Measurements from ENCODE around the gene STK33. TPM values are rescaled to one million over a fixed set of nuclear protein-coding genes. Genes with fewer than 3 reads are reported as not detected.

Gene STK33
- total RNA-seq, 2 experiments from 2014 or later: not detected

DNA sequence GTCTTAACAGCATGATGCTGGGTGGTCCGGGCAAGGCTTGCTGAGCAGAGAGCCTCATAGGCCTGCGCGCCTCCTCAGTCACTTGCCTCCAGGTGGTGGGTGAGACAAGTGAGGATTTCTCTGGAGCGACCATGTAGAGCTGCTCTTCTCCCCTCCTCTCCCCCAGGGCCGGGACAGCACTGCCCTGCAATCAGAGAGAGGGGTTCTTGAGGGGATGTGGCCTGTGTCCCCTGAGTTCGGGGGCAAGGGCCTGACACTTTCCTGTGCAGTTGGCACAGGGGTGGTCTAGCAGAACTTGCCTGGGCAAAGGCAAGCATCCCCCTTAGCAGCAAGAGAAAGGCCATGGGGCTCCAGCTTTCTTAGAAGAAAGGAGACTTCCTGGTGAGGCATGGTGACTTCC lies 234.5 kb downstream of the STK33 start:
- H3K27ac Mint-ChIP-seq: no peak overlapping the region
- ChIA-PET CTCF (no interaction called here), POLR2A (no interaction called here)
- no peaks in the 10 kb centered on the region for H3K9me3 Mint-ChIP-seq
- Histone ChIP-seq H3K27me3 (ENCODE audit: control insufficient read depth in 1 of 2, insufficient read depth in 2 of 2, low read length in 2 of 2) (no peaks in the 10 kb centered on the region), H3K4me3 (ENCODE audit: low read length) (no peak overlapping the region), H3K4me1 (ENCODE audit: insufficient read depth, low read length) (peaks cover 8% of the 10 kb centered on the region), H3K27ac (ENCODE audit: low read depth in 1 of 2, low read length in 2 of 2) (no peak overlapping the region), H3K36me3 (ENCODE audit: insufficient read depth, low read length) (no peaks in the 10 kb centered on the region), H3K9me3 (ENCODE audit: control insufficient read depth in 1 of 2, insufficient read depth in 1 of 2, low read length in 2 of 2) (peaks cover 0 to 4% of the 10 kb centered on the region in 2 experiments)
- DNase-seq (no peak), ATAC-seq (ENCODE audit: poor library complexity) (no peak)
- no peaks in the 10 kb centered on the region for H3K36me3 Mint-ChIP-seq (ENCODE audit: low read depth)
- intact Hi-C loops (cut with DNase I, micrococcal nuclease): no loop called here
- H3K4me3 Mint-ChIP-seq: no peak overlapping the region
- H3K4me1 Mint-ChIP-seq (ENCODE audit: low read depth): no peaks in the 10 kb centered on the region
- H3K27me3 Mint-ChIP-seq: peaks cover 4% of the 10 kb centered on the region
- TF ChIP-seq CTCF (IDR thresholded peaks at IDR 0.05): no peak

DNA sequence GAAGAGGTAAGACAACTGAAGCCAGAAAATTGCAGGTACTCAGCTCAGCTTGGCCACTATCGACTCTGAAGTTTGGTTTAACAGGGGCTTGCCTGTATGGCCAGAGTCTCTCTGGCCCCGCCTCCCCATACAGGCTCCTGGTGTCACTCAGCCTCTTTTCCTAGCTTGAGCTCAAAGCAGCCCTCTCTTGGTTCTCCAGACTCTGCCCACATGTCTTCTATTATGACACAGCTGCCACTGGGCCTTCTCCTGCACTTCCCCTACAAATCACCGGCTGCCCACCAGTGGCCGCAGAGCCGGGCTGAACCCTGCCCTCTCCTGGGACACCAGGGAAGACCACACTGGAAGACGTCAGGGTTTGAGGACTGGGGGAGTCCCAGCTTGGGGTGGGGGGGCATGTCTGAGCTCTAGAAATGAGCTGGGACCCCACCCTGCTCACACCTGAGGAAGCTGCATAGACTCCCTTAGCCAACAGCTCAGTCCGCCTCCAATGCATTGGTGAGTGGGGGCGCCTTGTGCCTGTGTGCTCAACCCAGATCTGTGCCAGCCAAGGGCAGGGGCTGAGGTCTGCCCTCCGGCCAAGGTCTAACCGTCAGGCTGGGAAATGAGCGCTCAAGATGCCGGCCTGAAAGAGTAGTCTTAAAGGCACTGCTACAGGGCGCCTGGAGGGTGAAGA lies 236.0 kb downstream of the STK33 start:
- Mint-ChIP-seq H3K4me3 (no peak overlapping the region), H3K4me1 (ENCODE audit: low read depth) (no peaks in the 10 kb centered on the region), H3K27me3 (peaks cover 10% of the 10 kb centered on the region), H3K27ac (no peak overlapping the region), H3K36me3 (ENCODE audit: low read depth) (no peaks in the 10 kb centered on the region), H3K9me3 (no peaks in the 10 kb centered on the region)
- H3K9me3 ChIP-seq (ENCODE audit: control insufficient read depth in 1 of 2, insufficient read depth in 1 of 2, low read length in 2 of 2): peaks cover 0 to 4% of the 10 kb centered on the region in 2 experiments
- CTCF ChIA-PET: no interaction called here
- peaks cover 9% of the 10 kb centered on the region for H3K4me1 ChIP-seq (ENCODE audit: insufficient read depth, low read length)
- H3K27ac ChIP-seq (ENCODE audit: low read depth in 1 of 2, low read length in 2 of 2): no peak overlapping the region
- no peaks in the 10 kb centered on the region for H3K36me3 ChIP-seq (ENCODE audit: insufficient read depth, low read length)
- H3K4me3 ChIP-seq (ENCODE audit: low read length): no peak overlapping the region
- POLR2A ChIA-PET: no interaction called here
- DNase-seq (no peak), ATAC-seq (ENCODE audit: poor library complexity) (no peak)
- intact Hi-C loops (cut with DNase I, micrococcal nuclease): no loop called here
- H3K27me3 ChIP-seq (ENCODE audit: control insufficient read depth in 1 of 2, insufficient read depth in 2 of 2, low read length in 2 of 2): peaks cover 0 to 8% of the 10 kb centered on the region in 2 experiments
- no peak for TF ChIP-seq CTCF (IDR thresholded peaks at IDR 0.05)

- Histone ChIP-seq H3K4me3 (ENCODE audit: low read length) (no peak overlapping the region), H3K9me3 (ENCODE audit: control insufficient read depth in 1 of 2, insufficient read depth in 1 of 2, low read length in 2 of 2) (peaks cover 0 to 4% of the 10 kb centered on the region in 2 experiments), H3K4me1 (ENCODE audit: insufficient read depth, low read length) (peaks cover 9% of the 10 kb centered on the region), H3K27ac (ENCODE audit: low read depth in 1 of 2, low read length in 2 of 2) (no peak overlapping the region), H3K27me3 (ENCODE audit: control insufficient read depth in 1 of 2, insufficient read depth in 2 of 2, low read length in 2 of 2) (peaks cover 0 to 8% of the 10 kb centered on the region in 2 experiments), H3K36me3 (ENCODE audit: insufficient read depth, low read length) (no peaks in the 10 kb centered on the region)
- no peaks in the 10 kb centered on the region for H3K9me3 Mint-ChIP-seq
- ChIA-PET CTCF (no interaction called here), POLR2A (no interaction called here)
- DNase-seq (no peak), ATAC-seq (ENCODE audit: poor library complexity) (no peak)
- peaks cover 10% of the 10 kb centered on the region for H3K27me3 Mint-ChIP-seq
- no peak overlapping the region for H3K27ac Mint-ChIP-seq
- H3K36me3 Mint-ChIP-seq (ENCODE audit: low read depth): no peaks in the 10 kb centered on the region
- intact Hi-C loops (cut with DNase I, micrococcal nuclease): no loop called here
- TF ChIP-seq CTCF (IDR thresholded peaks at IDR 0.05): no peak
- H3K4me3 Mint-ChIP-seq: no peak overlapping the region
- no peaks in the 10 kb centered on the region for H3K4me1 Mint-ChIP-seq (ENCODE audit: low read depth)
Observed at GRCh38 chr11:8357505-8357888, 236.5 kb downstream of the STK33 start.
